HG03139 (cell line): ENCODE results near the gene WDR73.
"Not testable (repeated sequence)": the region's sequence is repeated elsewhere in the genome, so short reads cannot be mapped to it uniquely, and the experiment has no call there.

Experiments
- ATAC-seq: cut with Tn5 transposase; IDR thresholded peaks from one replicate; pipeline ENCODE4 v1.9.1; 2021; ENCODE audit not compliant: unreplicated experiment

The WDR73 gene

GRCh38 chr15:84653910-84654688, at the start of gene WDR73:
Gene WDR73 (minus strand): TSS chr15:84654283. CDS start chr15:84654274, 9 bp downstream.
- ATAC-seq: peak; percentile 78

GRCh38 chr15:84703808-84704207, 49.7 kb upstream of the WDR73 start:
- no peak for ATAC-seq

GRCh38 chr15:84702961-84703482, 48.9 kb upstream of the WDR73 start:
- no peak for ATAC-seq

- no peak for ATAC-seq
These were observed 45.6 kb upstream of the WDR73 start for GRCh38 chr15:84699538-84700191.

- no peak for ATAC-seq
These were observed 43.3 kb upstream of the WDR73 start for GRCh38 chr15:84697236-84697990.

GRCh38 chr15:84696757-84697156, 42.7 kb upstream of the WDR73 start:
- no peak for ATAC-seq

- no peak for ATAC-seq
These were observed 36.3 kb upstream of the WDR73 start for GRCh38 chr15:84690342-84690741.

GRCh38 chr15:84689858-84690257, 35.8 kb upstream of the WDR73 start:
- no peak for ATAC-seq

- not testable (repeated sequence) for ATAC-seq
These were observed 32.4 kb upstream of the WDR73 start for GRCh38 chr15:84686446-84686845.

- no peak for ATAC-seq
These were observed 31.2 kb upstream of the WDR73 start for GRCh38 chr15:84685304-84685703.

GRCh38 chr15:84684092-84684491, 30.0 kb upstream of the WDR73 start:
- ATAC-seq: no peak

GRCh38 chr15:84681831-84682230, 27.7 kb upstream of the WDR73 start:
- no peak for ATAC-seq

- no peak for ATAC-seq
These were observed 17.1 kb upstream of the WDR73 start for GRCh38 chr15:84671211-84671610.

GRCh38 chr15:84669726-84670125, 15.6 kb upstream of the WDR73 start:
- no peak for ATAC-seq

- ATAC-seq: no peak
These were observed 14.3 kb upstream of the WDR73 start for GRCh38 chr15:84668221-84668982.

- ATAC-seq: no peak
These were observed 12.3 kb upstream of the WDR73 start for GRCh38 chr15:84666373-84666772.

- no peak for ATAC-seq
These were observed 6.9 kb upstream of the WDR73 start for GRCh38 chr15:84661001-84661400.

- ATAC-seq: no peak
These were observed 6.1 kb upstream of the WDR73 start for GRCh38 chr15:84659904-84660781.

GRCh38 chr15:84658788-84659411, 4.8 kb upstream of the WDR73 start:
- ATAC-seq: no peak
